Hepatic stellate cell (primary cell): ENCODE data around the gene PYGL.

Source experiments
- DNase-seq: peaks from one replicate; pipeline ENCODE4 v3.0.0; 2011; ENCODE audit warnings: low spot score

Gene PYGL

GRCh38 chr14:50871914-50872732 is 72.2 kb downstream of the PYGL start, which contains the start of gene ABHD12B:
Gene ABHD12B, plus strand, starts transcription at chr14:50872053. Its CDS starts 122 bp downstream, at chr14:50872175.
- DNase-seq: no peak

- no peak for DNase-seq
These were observed 73.1 kb downstream of the PYGL start for GRCh38 chr14:50871228-50871627.

DNA sequence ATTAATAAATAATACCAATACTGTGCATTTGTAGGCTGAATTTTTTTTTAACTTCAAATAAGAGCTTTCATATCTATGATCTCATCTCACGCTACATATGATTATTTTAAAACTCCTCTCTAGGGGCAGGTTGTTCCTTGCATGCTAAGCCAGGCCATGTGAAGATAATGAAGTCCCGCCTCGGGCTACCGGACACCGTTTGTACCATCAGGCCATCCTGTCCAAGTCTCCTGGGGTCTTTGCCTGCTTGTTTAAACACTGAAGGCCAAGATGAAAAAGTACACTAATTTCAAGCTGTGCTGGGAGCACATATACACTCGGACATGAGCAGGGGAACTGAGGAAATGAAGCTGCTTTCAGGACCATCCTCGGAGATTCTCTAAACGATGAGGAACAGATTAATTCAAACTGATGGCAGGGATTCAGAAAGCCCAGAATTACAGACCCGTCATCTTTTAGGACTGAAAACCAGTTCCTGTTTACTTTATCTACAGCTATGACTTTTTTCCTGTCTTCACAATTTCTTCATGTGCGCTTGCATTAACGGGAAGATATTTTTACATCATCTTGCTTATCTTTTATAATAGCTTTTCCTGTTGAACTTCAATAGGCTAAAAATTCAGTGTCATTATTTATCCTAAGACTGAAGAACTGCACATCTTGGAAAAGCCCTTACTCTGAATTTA is 78.7 kb downstream of the PYGL start:
- DNase-seq: peak; percentile 39

- no peak for DNase-seq
These were observed 79.3 kb downstream of the PYGL start for GRCh38 chr14:50864946-50865345.

DNA sequence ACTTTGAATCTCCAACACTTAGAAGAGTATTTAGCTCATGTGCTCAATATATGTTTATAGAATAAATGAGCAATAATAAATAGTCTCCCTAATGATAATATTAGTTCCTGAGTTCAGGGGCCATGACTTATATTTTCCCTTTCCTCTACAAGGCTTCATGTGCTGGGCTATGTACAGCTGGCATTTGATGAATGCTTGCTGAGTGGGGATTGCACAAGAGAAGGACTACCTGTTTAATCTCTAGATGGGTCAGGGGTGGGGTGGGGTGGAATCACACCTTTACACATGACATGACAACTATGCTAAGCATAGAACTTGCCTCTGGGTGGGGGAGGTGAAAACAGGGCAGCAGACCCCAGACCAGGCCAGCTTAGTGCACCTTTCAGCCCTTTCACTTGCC is 80.0 kb downstream of the PYGL start:
- no peak for DNase-seq

GRCh38 chr14:50862036-50862570 is 82.2 kb downstream of the PYGL start:
- no peak for DNase-seq

- peak; percentile 66 for DNase-seq
These were observed 83.7 kb downstream of the PYGL start for GRCh38 chr14:50860478-50861086.

DNA sequence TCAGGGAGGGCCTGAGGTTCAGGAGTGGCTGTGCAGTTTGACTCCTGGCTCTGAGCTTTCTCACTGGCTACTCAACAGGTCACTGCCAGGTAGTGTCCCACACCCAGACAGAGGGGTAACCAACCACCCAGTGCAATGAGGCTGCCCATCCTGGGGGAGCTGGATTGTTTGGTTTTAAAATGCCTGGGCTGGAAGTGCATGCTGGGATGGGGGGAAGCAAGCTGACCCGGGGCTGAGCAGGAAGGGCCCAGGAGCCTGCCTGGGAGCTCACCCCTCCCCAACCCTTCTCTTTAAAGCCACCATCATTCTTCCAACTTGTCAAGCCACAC is 85.0 kb downstream of the PYGL start:
- no peak for DNase-seq

DNA sequence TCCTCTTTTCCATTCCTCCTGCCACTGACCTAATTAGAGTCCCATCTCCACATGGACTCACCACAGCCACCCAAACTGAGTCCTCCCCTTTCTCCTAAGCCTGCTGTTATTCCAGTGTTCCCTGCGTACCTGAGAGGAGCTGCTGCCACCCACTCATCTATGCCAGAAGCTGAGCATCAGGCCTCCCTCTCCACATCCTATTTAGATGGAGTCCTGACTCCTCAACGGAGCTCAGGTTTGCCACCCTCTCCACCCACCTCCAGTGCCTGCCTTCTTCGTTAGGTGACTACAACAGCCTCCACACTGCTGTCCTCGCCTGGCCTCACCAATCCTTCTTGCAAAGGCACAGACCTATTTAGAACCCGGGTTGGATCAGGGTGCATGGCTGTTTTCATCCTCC is 87.6 kb downstream of the PYGL start:
- no peak for DNase-seq

DNA sequence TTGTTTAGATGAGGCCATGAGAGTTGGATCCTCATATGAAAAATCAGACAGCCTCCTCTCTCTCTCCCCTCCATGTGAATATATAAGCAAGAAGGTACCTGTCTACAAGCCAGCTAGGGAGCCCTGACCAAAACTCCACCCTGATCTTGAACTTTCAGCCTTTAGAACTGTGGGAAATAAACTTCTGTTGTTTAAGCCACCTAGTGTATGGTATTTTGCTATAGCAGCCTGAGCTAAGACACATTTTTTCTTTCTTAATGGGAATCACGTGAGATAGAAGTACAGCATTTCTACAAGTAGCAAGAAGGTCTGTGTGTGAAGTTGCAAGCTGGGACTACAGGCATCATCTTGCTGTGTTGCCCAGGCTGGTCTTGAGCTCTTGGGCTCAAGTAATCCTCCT is 88.7 kb downstream of the PYGL start:
- no peak for DNase-seq
